ENCODE results near the gene RAD51C. TPM values are rescaled to one million over a fixed set of nuclear protein-coding genes. Genes with fewer than 3 reads are reported as not detected.
"Not testable (repeated sequence)": the region's sequence is repeated elsewhere in the genome, so short reads cannot be mapped to it uniquely, and the experiment has no call there.

The RAD51C gene
- total RNA-seq = 10 to 100 TPM in 2 of 4 donors, 1 to 10 TPM in 2; 1.2 to 32.6 (median 18.8) TPM

- peak; percentile 74 to 81 for DNase-seq
- peak; percentile 28 to 53 for TF ChIP-seq POLR2A (IDR thresholded peaks at IDR 0.05)
- no peak for TF ChIP-seq CTCF (IDR thresholded peaks at IDR 0.05)
- H3K36me3 ChIP-seq = no peaks in the 10 kb centered on the region
- H3K27ac ChIP-seq = peak within 1 kb of the TSS; percentile 77 to 84
- no peaks in the 10 kb centered on the region for H3K9me3 ChIP-seq
- H3K4me3 ChIP-seq = peak within 1 kb of the TSS; percentile 57 to 66
- no peaks in the 10 kb centered on the region for H3K4me1 ChIP-seq
- intact Hi-C loops (cut with DNase I; ENCODE audit: low total_unique reads) = loop anchor here (10.0 kb wide), 1 partner anchor 168 kb away; no protein-coding TSS in a partner anchor
- no peaks in the 10 kb centered on the region for H3K27me3 ChIP-seq
Observed at GRCh38 chr17:58692239-58693055, at the start of gene RAD51C. Gene RAD51C, plus strand, starts transcription at chr17:58692602. Its CDS starts 42 bp downstream, at chr17:58692644.

- no peaks in the 10 kb centered on the region for H3K36me3 ChIP-seq
- intact Hi-C loops (cut with DNase I; ENCODE audit: low total_unique reads) = no loop called here
- no peak for DNase-seq
- H3K27ac ChIP-seq = no peak overlapping the region
- no peak overlapping the region for H3K4me3 ChIP-seq
- no peaks in the 10 kb centered on the region for H3K27me3 ChIP-seq
- no peaks in the 10 kb centered on the region for H3K9me3 ChIP-seq
- no peaks in the 10 kb centered on the region for H3K4me1 ChIP-seq
- no peak for TF ChIP-seq POLR2A (IDR thresholded peaks at IDR 0.05)
- TF ChIP-seq CTCF (IDR thresholded peaks at IDR 0.05) = no peak
Observed at GRCh38 chr17:58643147-58643546, 49.3 kb upstream of the RAD51C start.

GRCh38 chr17:58648236-58648635 lies 44.2 kb upstream of the RAD51C start:
- Histone ChIP-seq H3K27ac (no peak overlapping the region), H3K4me1 (no peaks in the 10 kb centered on the region), H3K36me3 (no peaks in the 10 kb centered on the region), H3K27me3 (no peaks in the 10 kb centered on the region), H3K4me3 (no peak overlapping the region), H3K9me3 (no peaks in the 10 kb centered on the region)
- DNase-seq = no peak
- no peak for TF ChIP-seq CTCF (IDR thresholded peaks at IDR 0.05)
- no peak for TF ChIP-seq POLR2A (IDR thresholded peaks at IDR 0.05)
- intact Hi-C loops (cut with DNase I; ENCODE audit: low total_unique reads) = no loop called here

- Histone ChIP-seq H3K27ac (peak overlapping the region; percentile 78 to 84), H3K4me3 (peak overlapping the region; percentile 34 to 37)
- intact Hi-C loops (cut with DNase I; ENCODE audit: low total_unique reads); H3K4me1 ChIP-seq; H3K36me3 ChIP-seq; H3K9me3 ChIP-seq; DNase-seq; H3K27me3 ChIP-seq: not testable (repeated sequence)
Observed at GRCh38 chr17:58657962-58658803, 34.2 kb upstream of the RAD51C start.

GRCh38 chr17:58658804-58659713 lies 33.3 kb upstream of the RAD51C start:
- intact Hi-C loops (cut with DNase I; ENCODE audit: low total_unique reads) = no loop called here
- H3K4me1 ChIP-seq = no peaks in the 10 kb centered on the region
- H3K27me3 ChIP-seq = no peaks in the 10 kb centered on the region
- H3K9me3 ChIP-seq = no peaks in the 10 kb centered on the region
- DNase-seq = peak; percentile 56 to 88
- no peaks in the 10 kb centered on the region for H3K36me3 ChIP-seq
- TF ChIP-seq POLR2A (IDR thresholded peaks at IDR 0.05) = peak; percentile 91 to 99
- peak in 2 of 4 experiments; percentile 19 to 21 for TF ChIP-seq CTCF (IDR thresholded peaks at IDR 0.05)
- peak overlapping the region; percentile 78 to 84 for H3K27ac ChIP-seq
- H3K4me3 ChIP-seq = peak overlapping the region; percentile 34 to 37

- Histone ChIP-seq H3K4me3 (peak overlapping the region; percentile 34 to 37), H3K27ac (peak overlapping the region; percentile 78 to 84)
- intact Hi-C loops (cut with DNase I; ENCODE audit: low total_unique reads); H3K9me3 ChIP-seq; H3K27me3 ChIP-seq; DNase-seq; H3K36me3 ChIP-seq; H3K4me1 ChIP-seq: not testable (repeated sequence)
Observed at GRCh38 chr17:58659714-58660084, 32.7 kb upstream of the RAD51C start.

All from uterus (tissue), 4 donors.